ENCODE data around the gene TXNRD1.

Gene TXNRD1

DNA sequence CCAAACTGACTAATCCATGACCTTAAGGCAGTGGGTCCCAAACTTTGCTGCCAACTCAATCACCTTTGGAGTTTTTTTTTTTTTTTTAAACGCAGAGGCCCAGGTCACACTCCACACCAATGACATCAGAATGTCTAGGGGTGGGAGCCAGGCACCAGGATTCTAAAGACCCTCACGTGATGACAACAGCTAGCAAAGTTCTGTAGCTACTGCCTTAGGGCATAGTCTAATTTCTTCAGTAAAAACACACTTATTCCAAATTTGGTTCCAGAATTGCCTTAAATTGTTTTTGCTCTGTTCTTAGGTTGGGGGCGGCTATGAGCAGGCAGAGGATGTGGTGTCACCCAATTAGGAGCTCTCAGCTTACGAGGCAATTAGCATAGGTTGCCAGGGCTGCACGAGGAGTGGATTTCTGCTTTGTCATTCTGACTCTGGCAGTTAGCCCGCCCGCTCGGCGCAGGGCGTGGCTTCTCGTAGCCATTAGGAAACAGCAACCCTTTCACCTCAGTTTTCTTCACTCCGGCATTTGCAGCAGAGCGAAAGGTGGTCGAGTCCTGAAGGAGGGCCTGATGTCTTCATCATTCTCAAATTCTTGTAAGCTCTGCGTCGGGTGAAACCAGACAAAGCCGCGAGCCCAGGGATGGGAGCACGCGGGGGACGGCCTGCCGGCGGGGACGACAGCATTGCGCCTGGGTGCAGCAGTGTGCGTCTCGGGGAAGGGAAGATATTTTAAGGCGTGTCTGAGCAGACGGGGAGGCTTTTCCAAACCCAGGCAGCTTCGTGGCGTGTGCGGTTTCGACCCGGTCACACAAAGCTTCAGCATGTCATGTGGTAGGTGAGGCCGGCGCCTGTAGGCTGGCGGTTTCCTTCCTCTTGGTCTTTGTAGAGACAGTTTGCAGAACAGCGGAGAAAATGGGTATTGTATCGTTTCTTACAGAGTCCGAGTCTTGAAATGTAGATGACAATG is 71.2 kb downstream of the TXNRD1 start (continued):
- TF ChIP-seq HOXA7 (CRISPR knock-in tag; IDR thresholded peaks at IDR 0.05; ENCODE audit: borderline replicate concordance): no peak
- no peak for TF ChIP-seq ZNF670 (tag by site-specific recombination; IDR thresholded peaks at IDR 0.05; ENCODE audit: low read depth)
- no peak for TF ChIP-seq ZNF132 (tag by site-specific recombination; IDR thresholded peaks at IDR 0.05; ENCODE audit: borderline replicate concordance)
- TF ChIP-seq, protein P1, sequence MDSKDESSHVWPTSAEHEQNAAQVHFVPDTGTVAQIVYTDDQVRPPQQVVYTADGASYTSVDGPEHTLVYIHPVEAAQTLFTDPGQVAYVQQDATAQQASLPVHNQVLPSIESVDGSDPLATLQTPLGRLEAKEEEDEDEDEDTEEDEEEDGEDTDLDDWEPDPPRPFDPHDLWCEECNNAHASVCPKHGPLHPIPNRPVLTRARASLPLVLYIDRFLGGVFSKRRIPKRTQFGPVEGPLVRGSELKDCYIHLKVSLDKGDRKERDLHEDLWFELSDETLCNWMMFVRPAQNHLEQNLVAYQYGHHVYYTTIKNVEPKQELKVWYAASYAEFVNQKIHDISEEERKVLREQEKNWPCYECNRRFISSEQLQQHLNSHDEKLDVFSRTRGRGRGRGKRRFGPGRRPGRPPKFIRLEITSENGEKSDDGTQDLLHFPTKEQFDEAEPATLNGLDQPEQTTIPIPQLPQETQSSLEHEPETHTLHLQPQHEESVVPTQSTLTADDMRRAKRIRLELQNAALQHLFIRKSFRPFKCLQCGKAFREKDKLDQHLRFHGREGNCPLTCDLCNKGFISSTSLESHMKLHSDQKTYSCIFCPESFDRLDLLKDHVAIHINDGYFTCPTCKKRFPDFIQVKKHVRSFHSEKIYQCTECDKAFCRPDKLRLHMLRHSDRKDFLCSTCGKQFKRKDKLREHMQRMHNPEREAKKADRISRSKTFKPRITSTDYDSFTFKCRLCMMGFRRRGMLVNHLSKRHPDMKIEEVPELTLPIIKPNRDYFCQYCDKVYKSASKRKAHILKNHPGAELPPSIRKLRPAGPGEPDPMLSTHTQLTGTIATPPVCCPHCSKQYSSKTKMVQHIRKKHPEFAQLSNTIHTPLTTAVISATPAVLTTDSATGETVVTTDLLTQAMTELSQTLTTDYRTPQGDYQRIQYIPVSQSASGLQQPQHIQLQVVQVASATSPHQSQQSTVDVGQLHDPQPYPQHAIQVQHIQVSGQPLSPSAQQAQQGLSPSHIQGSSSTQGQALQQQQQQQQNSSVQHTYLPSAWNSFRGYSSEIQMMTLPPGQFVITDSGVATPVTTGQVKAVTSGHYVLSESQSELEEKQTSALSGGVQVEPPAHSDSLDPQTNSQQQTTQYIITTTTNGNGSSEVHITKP (tag by site-specific recombination; IDR thresholded peaks at IDR 0.05): peak; percentile 86
- peak; percentile 57 for TF ChIP-seq ZSCAN30 (tag by site-specific recombination; IDR thresholded peaks at IDR 0.05)
- no peak for TF ChIP-seq ZNF426 (tag by site-specific recombination; IDR thresholded peaks at IDR 0.05)
- TF ChIP-seq YY1 (tag by site-specific recombination; IDR thresholded peaks at IDR 0.05): no peak
- TF ChIP-seq ZNF157 (tag by site-specific recombination; IDR thresholded peaks at IDR 0.05): no peak
- TF ChIP-seq, protein P2, sequence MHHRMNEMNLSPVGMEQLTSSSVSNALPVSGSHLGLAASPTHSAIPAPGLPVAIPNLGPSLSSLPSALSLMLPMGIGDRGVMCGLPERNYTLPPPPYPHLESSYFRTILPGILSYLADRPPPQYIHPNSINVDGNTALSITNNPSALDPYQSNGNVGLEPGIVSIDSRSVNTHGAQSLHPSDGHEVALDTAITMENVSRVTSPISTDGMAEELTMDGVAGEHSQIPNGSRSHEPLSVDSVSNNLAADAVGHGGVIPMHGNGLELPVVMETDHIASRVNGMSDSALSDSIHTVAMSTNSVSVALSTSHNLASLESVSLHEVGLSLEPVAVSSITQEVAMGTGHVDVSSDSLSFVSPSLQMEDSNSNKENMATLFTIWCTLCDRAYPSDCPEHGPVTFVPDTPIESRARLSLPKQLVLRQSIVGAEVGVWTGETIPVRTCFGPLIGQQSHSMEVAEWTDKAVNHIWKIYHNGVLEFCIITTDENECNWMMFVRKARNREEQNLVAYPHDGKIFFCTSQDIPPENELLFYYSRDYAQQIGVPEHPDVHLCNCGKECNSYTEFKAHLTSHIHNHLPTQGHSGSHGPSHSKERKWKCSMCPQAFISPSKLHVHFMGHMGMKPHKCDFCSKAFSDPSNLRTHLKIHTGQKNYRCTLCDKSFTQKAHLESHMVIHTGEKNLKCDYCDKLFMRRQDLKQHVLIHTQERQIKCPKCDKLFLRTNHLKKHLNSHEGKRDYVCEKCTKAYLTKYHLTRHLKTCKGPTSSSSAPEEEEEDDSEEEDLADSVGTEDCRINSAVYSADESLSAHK (tag by site-specific recombination; IDR thresholded peaks at IDR 0.05): 0 out of 2 replicates have a peak, but pooled peaks have one; percentile 12
- TF ChIP-seq, protein P3, sequence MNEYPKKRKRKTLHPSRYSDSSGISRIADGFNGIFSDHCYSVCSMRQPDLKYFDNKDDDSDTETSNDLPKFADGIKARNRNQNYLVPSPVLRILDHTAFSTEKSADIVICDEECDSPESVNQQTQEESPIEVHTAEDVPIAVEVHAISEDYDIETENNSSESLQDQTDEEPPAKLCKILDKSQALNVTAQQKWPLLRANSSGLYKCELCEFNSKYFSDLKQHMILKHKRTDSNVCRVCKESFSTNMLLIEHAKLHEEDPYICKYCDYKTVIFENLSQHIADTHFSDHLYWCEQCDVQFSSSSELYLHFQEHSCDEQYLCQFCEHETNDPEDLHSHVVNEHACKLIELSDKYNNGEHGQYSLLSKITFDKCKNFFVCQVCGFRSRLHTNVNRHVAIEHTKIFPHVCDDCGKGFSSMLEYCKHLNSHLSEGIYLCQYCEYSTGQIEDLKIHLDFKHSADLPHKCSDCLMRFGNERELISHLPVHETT (tag by site-specific recombination; IDR thresholded peaks at IDR 0.05): peak; percentile 36; the same call in 1 of the 2 replicates
- TF ChIP-seq ZNF830 (tag by site-specific recombination; IDR thresholded peaks at IDR 0.05; ENCODE audit: low read depth): no peak
- peak; percentile 71; the same call in 1 of the 2 replicates for TF ChIP-seq ZBTB20 (tag by site-specific recombination; IDR thresholded peaks at IDR 0.05)
- peak; percentile 45; the same call in 1 of the 2 replicates for TF ChIP-seq ATF2 (tag by site-specific recombination; IDR thresholded peaks at IDR 0.05; ENCODE audit: low read depth)
- TF ChIP-seq ZNF433 (tag by site-specific recombination; IDR thresholded peaks at IDR 0.05; ENCODE audit: low read depth): no peak
- peak; percentile 59; the same call in 1 of the 2 replicates for TF ChIP-seq ZBTB48 (tag by site-specific recombination; IDR thresholded peaks at IDR 0.05)
- peak; percentile 91; the same call in 1 of the 2 replicates for TF ChIP-seq KLF7 (tag by site-specific recombination; IDR thresholded peaks at IDR 0.05; ENCODE audit: borderline replicate concordance)
- TF ChIP-seq ZNF558 (tag by site-specific recombination; IDR thresholded peaks at IDR 0.05): peak; percentile 4; the same call in 1 of the 2 replicates
- no peak for TF ChIP-seq HOXC10 (CRISPR knock-in tag; IDR thresholded peaks at IDR 0.05)
- no peak for TF ChIP-seq ZNF112 (tag by site-specific recombination; IDR thresholded peaks at IDR 0.05)
- TF ChIP-seq ZNF529 (tag by site-specific recombination; IDR thresholded peaks at IDR 0.05; ENCODE audit: insufficient replicate concordance): no peak
- TF ChIP-seq ZNF658 (tag by site-specific recombination; IDR thresholded peaks at IDR 0.05): no peak
- no peak; the same call in 1 of the 2 replicates for TF ChIP-seq ZBTB7A (tag by site-specific recombination; IDR thresholded peaks at IDR 0.05; ENCODE audit: low read depth)
- 0 out of 2 replicates have a peak, but pooled peaks have one; percentile 58 for TF ChIP-seq PBX3 (CRISPR knock-in tag; IDR thresholded peaks at IDR 0.05)
- no peak for TF ChIP-seq ZNF302 (tag by site-specific recombination; IDR thresholded peaks at IDR 0.05; ENCODE audit: low read depth)
- peak; percentile 63 for TF ChIP-seq PATZ1 (tag by site-specific recombination; IDR thresholded peaks at IDR 0.05)
- TF ChIP-seq ZNF24 (tag by site-specific recombination; IDR thresholded peaks at IDR 0.05): peak; percentile 36; the same call in 1 of the 2 replicates
